Measurements from ENCODE around the gene TMEM19. TPM values are rescaled to one million over a fixed set of nuclear protein-coding genes. Genes with fewer than 3 reads are reported as not detected.

TMEM19 gene
- total RNA-seq, 1 experiment from 2014 or later = 14.3 TPM

DNA sequence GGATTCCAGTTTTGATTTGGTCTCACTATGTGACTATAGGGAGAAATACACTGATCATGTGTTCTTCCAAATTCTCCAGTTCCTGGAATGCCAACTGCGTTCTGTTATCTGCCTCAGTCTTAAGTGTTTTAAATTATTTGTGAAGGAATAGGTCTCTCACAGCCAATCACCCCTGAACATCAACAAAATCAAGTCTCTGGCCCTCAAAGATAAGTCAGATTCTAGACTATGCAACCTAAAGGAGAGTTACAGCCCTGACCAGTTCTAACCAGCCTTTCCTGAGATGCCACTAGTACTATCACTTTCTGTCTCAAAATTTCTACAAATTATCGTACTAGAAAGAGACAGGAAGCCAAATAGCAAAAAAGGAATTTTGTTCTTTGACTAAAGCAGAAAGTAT, 44.5 kb upstream of the TMEM19 start:
- CTCF ChIA-PET = no interaction called here
- no peak for TF ChIP-seq EZH2 (IDR thresholded peaks at IDR 0.05; ENCODE audit: low read length, unreplicated experiment)
- TF ChIP-seq, protein P1, sequence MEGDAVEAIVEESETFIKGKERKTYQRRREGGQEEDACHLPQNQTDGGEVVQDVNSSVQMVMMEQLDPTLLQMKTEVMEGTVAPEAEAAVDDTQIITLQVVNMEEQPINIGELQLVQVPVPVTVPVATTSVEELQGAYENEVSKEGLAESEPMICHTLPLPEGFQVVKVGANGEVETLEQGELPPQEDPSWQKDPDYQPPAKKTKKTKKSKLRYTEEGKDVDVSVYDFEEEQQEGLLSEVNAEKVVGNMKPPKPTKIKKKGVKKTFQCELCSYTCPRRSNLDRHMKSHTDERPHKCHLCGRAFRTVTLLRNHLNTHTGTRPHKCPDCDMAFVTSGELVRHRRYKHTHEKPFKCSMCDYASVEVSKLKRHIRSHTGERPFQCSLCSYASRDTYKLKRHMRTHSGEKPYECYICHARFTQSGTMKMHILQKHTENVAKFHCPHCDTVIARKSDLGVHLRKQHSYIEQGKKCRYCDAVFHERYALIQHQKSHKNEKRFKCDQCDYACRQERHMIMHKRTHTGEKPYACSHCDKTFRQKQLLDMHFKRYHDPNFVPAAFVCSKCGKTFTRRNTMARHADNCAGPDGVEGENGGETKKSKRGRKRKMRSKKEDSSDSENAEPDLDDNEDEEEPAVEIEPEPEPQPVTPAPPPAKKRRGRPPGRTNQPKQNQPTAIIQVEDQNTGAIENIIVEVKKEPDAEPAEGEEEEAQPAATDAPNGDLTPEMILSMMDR (conservative IDR thresholded peaks at IDR 0.05; ENCODE audit: low read depth, low read length) = no peak
- no peak for TF ChIP-seq EZH2phosphoT487 (IDR thresholded peaks at IDR 0.05; ENCODE audit: borderline replicate concordance, low read length)

DNA sequence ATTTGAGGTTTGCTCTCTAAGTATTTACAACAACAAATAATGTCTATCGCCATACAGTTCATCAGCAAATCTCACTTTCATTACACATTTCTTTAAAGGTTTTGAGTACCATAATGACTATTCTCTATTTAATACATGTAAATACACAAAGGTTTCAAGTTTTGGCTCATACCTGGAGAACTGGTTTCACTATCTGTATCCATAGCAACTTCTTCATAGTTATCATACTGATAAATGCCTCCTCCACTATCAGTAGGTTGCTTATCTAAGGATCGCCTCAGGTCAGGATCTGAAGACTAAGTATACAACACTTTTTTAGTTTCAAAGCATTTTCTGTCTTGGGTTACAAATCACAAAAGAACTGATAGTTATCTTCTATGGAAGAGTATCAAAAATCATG, 43.6 kb upstream of the TMEM19 start:
- no peak for ATAC-seq
- Histone ChIP-seq H3K4me3 (ENCODE audit: low read length) (no peak overlapping the region), H3K9ac (ENCODE audit: low read length) (no peak overlapping the region), H3F3A (ENCODE audit: low read length, unreplicated experiment) (no peaks in the 10 kb centered on the region), H3K9me2 (replicated peaks; ENCODE audit: low read length) (no peaks in the 10 kb centered on the region), H3K9me3 (ENCODE audit: low read length) (no peaks in the 10 kb centered on the region), H3K4me1 (ENCODE audit: insufficient read depth, low read length) (no peaks in the 10 kb centered on the region), H4K20me1 (ENCODE audit: low read length) (no peaks in the 10 kb centered on the region), H3K4me2 (ENCODE audit: low read length) (no peak overlapping the region), H3K27me3 (ENCODE audit: low read length) (no peaks in the 10 kb centered on the region), H3K27ac (ENCODE audit: low read length) (no peak overlapping the region), H2AFZ (ENCODE audit: low read length) (no peak overlapping the region), H3K79me2 (ENCODE audit: low read length) (peaks cover 6% of the 10 kb centered on the region; the same call in 1 of the 2 replicates), H3K36me3 (ENCODE audit: low read depth, low read length) (peaks cover 52% of the 10 kb centered on the region)
- CTCF ChIA-PET = no interaction called here
- intact Hi-C loops (cut with micrococcal nuclease) = no loop called here
- no peak for DNase-seq
- POLR2A ChIA-PET (ENCODE audit: unreplicated experiment) = no interaction called here
- no TSS peak for BruUV-seq (replicated peaks)
- TF ChIP-seq EZH2phosphoT487 (IDR thresholded peaks at IDR 0.05; ENCODE audit: borderline replicate concordance, low read length) (no peak), EZH2 (IDR thresholded peaks at IDR 0.05; ENCODE audit: low read length, unreplicated experiment) (no peak)
- TF ChIP-seq, protein P1 (conservative IDR thresholded peaks at IDR 0.05; ENCODE audit: low read depth, low read length) = no peak

More for the DNA sequence above, 44.5 kb upstream of the TMEM19 start:
- Histone ChIP-seq H3K36me3 (ENCODE audit: low read depth, low read length) (peaks cover 43% of the 10 kb centered on the region), H3K9me3 (ENCODE audit: low read length) (no peaks in the 10 kb centered on the region), H3K27me3 (ENCODE audit: low read length) (no peaks in the 10 kb centered on the region), H2AFZ (ENCODE audit: low read length) (no peak overlapping the region), H3K4me3 (ENCODE audit: low read length) (no peak overlapping the region), H3K9ac (ENCODE audit: low read length) (no peak overlapping the region), H3K27ac (ENCODE audit: low read length) (no peak overlapping the region), H3K9me2 (replicated peaks; ENCODE audit: low read length) (no peaks in the 10 kb centered on the region), H3K4me1 (ENCODE audit: insufficient read depth, low read length) (no peaks in the 10 kb centered on the region), H3K79me2 (ENCODE audit: low read length) (no peaks in the 10 kb centered on the region), H4K20me1 (ENCODE audit: low read length) (no peaks in the 10 kb centered on the region), H3K4me2 (ENCODE audit: low read length) (no peak overlapping the region), H3F3A (ENCODE audit: low read length, unreplicated experiment) (no peaks in the 10 kb centered on the region)
- POLR2A ChIA-PET (ENCODE audit: unreplicated experiment) = no interaction called here
- no peak for DNase-seq
- intact Hi-C loops (cut with micrococcal nuclease) = no loop called here
- BruUV-seq (replicated peaks) = no TSS peak
- ATAC-seq = no peak

DNA sequence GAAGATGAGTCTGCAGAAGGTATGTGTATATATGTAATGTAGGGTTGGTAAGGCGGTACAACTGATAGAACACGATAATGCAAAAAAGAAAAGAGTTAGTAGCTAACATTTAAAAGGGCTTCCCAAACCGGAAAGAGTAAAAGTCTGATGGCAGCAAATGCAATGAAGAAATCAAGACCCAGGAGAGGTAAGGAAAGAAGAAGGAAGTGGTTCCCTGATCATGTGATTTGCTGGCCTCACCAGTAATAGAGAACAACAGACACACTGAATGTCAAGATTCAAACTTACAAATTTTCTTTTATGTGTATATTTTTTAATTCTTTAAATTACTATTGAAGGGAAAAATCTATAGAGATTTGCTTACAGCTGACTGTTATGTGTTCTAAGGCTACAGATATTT, 40.6 kb upstream of the TMEM19 start:
- Histone ChIP-seq H3K4me1 (ENCODE audit: insufficient read depth, low read length) (peaks cover 17% of the 10 kb centered on the region), H3K79me2 (ENCODE audit: low read length) (peaks cover 22% of the 10 kb centered on the region), H3K27ac (ENCODE audit: low read length) (no peak overlapping the region), H3K9me2 (replicated peaks; ENCODE audit: low read length) (no peaks in the 10 kb centered on the region), H3F3A (ENCODE audit: low read length, unreplicated experiment) (no peaks in the 10 kb centered on the region), H3K9me3 (ENCODE audit: low read length) (no peaks in the 10 kb centered on the region), H3K9ac (ENCODE audit: low read length) (no peak overlapping the region), H3K4me2 (ENCODE audit: low read length) (no peak overlapping the region), H3K27me3 (ENCODE audit: low read length) (no peaks in the 10 kb centered on the region), H3K36me3 (ENCODE audit: low read depth, low read length) (peaks cover 53% of the 10 kb centered on the region), H2AFZ (ENCODE audit: low read length) (no peak overlapping the region), H4K20me1 (ENCODE audit: low read length) (0 out of 2 replicates have a peak, but pooled peaks cover 8% of the 10 kb centered on the region), H3K4me3 (ENCODE audit: low read length) (no peak overlapping the region)
- DNase-seq (no peak), ATAC-seq (no peak)
- POLR2A ChIA-PET (ENCODE audit: unreplicated experiment) = no interaction called here
- TF ChIP-seq EZH2phosphoT487 (IDR thresholded peaks at IDR 0.05; ENCODE audit: borderline replicate concordance, low read length) (no peak), EZH2 (IDR thresholded peaks at IDR 0.05; ENCODE audit: low read length, unreplicated experiment) (no peak)
- TF ChIP-seq, protein P1 (conservative IDR thresholded peaks at IDR 0.05; ENCODE audit: low read depth, low read length) = no peak
- CTCF ChIA-PET = no interaction called here
- intact Hi-C loops (cut with micrococcal nuclease) = no loop called here
- no TSS peak for BruUV-seq (replicated peaks)

Measured in PC-3 (cell line).